ENCODE data around the gene RAB3B. TPM values are rescaled to one million over a fixed set of nuclear protein-coding genes. Genes with fewer than 3 reads are reported as not detected.

The RAB3B gene
- polyA plus RNA-seq, 3 donors: 4.3 to 6.5 (median 5.5) TPM

DNA sequence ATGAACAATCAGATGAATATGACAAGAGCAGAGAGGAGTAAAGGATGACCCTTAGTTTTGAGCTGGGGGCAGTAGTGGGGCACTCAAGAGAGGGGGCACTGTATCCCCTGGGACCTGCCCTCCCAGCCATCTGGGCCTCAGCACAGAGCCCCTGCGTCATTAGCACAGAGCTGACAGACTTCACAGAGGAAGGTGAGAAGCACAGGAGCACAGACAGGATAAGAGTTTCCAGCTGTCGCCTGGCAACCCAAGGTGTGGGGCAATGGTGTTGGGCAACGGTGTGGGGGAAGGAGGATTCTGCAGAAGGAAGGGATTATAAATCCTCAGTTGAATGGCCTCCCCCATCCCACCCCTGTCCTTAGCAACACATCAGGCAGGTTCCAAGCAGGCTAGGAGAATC lies 30.2 kb downstream of the RAB3B start:
- no peak for DNase-seq

GRCh38 chr1:51958824-51959223 lies 31.7 kb downstream of the RAB3B start:
- no peak for DNase-seq

DNA sequence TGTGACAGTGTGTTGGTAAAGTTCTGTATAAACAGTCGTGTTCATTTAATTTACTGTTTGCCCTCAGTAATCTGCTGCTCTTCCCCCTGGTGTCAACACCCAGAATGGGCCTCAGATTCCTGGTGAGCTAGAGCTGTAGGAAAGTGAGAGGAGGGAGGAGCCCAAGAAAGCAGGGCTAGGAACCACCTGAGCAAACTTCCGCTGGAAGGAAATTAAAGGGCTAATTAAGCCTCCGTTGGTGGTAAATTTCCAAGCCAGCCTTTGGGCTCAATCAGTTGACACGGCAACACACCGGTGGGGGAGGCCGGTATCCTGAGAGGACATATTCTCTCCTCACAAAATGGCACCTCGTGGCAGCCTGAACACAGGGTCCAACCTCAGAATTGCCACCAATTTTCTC lies 32.9 kb downstream of the RAB3B start:
- DNase-seq: peak; percentile 14

GRCh38 chr1:51956528-51957509 lies 33.7 kb downstream of the RAB3B start:
- DNase-seq: no peak

- DNase-seq: no peak
Measured at GRCh38 chr1:51955797-51956527, 34.5 kb downstream of the RAB3B start.

DNA sequence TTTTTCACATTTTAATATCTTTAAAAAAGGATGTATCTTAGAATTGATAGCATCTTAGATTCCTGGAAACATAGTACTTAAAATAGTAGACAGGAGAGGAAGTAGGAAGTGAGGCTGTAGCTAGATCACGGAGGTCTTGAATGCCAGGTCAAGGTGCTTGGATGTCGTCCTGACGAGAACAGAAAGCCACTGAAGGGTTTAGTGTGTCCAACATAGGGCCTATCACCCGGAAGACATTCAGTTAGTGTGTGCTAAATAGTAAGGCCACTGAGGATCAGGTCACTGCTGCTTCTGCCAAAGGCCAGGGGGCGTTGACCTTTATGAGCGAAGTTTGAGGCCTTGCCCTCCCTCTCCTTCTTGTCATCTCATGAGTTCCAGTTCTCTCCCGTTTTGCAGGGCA lies 35.7 kb downstream of the RAB3B start:
- no peak for DNase-seq

- DNase-seq: no peak
Measured at GRCh38 chr1:51953079-51953478, 37.4 kb downstream of the RAB3B start.

GRCh38 chr1:51952638-51953037 lies 37.9 kb downstream of the RAB3B start:
- no peak for DNase-seq

- no peak for DNase-seq
Measured at GRCh38 chr1:51950701-51951100, 39.8 kb downstream of the RAB3B start.

GRCh38 chr1:51949014-51949702 lies 41.3 kb downstream of the RAB3B start:
- DNase-seq: no peak

DNA sequence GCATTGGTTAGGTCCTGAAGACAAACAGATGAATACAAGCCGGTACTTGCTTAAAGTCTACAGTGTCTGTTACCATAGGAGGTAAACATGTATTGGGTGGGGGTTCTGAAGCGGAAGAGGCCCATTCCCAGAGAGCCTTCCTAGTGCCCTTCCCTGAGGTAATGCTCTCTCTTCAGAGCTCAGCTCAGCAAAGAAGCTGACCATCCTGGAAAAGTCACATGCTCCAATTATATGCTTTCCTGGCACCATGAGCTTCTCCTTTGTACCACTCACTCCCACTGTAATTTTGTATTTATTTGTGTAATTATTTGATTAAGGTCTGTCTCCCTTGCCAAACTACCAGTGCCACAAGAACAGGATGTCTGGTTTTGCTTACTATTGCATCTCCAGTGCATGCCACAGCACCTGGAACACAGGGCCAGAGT lies 42.0 kb downstream of the RAB3B start:
- no peak for DNase-seq

- no peak for DNase-seq
Measured at GRCh38 chr1:51946300-51946699, 44.2 kb downstream of the RAB3B start.

GRCh38 chr1:51945591-51945990 lies 44.9 kb downstream of the RAB3B start:
- DNase-seq: no peak

- no peak for DNase-seq
Measured at GRCh38 chr1:51942281-51942680, 48.2 kb downstream of the RAB3B start.

- no peak for DNase-seq
Measured at GRCh38 chr1:51941528-51941927, 49.0 kb downstream of the RAB3B start.

- no peak for DNase-seq
Measured at GRCh38 chr1:51937112-51937511, 53.4 kb downstream of the RAB3B start.

DNA sequence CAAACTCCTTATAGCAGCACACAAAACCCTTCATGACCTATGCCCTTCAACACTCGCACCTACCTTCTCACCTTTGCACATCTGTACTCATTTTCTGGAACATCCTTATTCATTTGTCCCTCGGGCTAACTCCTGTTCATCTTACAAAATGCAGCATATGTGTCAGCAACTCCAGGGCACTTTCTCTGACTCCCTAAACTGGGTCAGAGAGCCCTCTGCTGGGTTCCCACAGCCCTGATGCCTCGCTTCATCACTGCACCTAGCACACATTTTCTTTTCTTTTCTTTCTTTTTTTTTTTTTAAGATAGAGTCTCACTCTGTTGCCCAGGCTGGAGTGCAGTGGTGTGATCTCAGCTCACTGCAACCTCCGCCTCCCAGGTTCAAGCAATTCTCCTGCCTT lies 54.0 kb downstream of the RAB3B start:
- DNase-seq: no peak

- DNase-seq: no peak
Measured at GRCh38 chr1:51933344-51933743, 57.2 kb downstream of the RAB3B start.

GRCh38 chr1:51930329-51930728 lies 60.2 kb downstream of the RAB3B start:
- DNase-seq: no peak

DNA sequence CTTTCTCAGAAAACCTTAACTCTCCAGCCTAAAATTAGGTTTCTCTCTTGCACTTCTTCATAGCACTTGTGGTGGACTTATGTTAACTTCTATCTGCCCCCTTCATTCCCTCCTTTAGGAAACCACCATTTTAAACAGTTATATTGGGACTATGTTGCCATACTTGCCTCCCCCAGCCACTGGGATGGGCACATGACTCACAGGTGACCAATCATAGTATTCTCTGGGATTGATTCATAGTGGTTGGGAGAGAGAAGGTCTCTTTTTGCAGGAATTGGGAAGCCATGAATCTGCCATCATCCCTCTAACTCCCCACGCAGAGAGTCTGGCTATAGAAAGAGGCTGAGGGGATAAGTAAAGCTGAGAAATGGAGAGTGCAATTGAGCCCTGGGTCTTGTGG lies 61.6 kb downstream of the RAB3B start:
- DNase-seq: no peak

DNA sequence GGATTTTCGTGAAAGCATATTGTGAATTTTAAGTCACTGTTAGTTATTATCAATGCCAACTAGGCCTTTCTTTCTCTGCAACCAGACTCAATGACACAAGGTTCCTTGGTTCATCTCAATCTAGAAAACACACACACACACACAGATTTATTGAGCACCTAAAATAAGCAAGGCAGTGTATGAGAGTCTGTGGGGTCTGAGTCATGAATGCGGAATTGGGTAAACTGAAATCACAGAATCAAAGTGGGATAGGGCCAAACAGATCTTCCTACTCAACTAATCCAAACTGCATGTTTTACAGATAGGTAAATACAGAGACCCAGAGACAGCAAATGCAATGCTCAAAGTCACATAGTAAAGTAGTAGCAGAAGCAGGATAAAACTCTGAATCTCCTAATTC lies 63.5 kb downstream of the RAB3B start:
- no peak for DNase-seq

DNA sequence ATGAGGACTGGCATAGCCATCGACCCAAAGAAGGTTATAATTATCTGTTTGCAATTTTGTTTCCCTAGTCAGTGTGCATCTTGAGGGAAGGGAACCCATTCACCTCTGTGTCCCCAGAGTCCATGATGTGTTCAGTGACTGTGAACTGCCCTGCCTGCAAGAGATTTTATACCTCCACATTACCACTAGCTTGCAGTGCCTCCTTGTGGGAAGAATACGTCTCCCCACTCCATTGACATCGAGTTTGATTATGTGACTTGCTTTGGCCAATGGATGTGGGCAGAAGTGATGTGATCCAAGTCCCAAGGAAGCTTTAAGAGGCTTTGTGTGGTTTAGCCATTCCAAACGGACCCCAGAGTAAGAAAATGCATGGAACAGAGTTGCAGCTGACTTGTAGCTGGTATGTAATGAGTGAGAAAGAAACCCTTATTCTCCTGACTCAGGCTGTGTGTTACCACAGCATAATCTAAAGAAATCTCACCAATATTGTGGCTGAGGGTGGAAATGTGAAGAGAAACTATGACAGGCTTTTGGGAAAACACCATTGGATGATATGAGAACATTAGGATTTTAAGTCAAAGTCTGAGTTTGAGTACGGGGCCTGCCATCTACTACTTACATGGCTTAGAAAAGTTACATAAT lies 64.2 kb downstream of the RAB3B start:
- no peak for DNase-seq
